Measurements from ENCODE around the gene IL1R1. TPM values are rescaled to one million over a fixed set of nuclear protein-coding genes. Genes with fewer than 3 reads are reported as not detected.

Gene IL1R1
- total and polyA plus RNA-seq, 10 donors: 7.6 to 163 (median 73.3) TPM

DNA sequence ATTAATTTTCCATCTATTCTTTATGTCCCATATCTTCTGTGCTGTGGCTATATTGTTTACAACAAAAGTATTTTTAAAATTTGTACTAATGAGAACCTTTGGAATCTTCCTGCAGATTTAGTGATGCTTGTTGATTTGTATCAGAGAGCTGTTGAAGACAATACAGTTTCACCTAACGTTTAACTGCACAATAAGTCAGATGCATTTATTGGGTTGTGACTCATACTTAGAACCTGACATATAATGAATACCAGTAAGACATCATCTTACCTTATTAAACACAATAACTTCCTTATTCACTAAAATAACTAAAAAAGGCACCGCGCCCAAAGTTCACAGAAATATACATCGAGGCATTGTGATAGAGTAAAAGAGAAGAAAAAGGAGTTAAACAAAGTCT lies 43.8 kb upstream of the IL1R1 start:
- peaks cover 0 to 15% (median 2%) of the 10 kb centered on the region in 6 donors for H3K4me1 ChIP-seq
- no peaks in the 10 kb centered on the region for H3K36me3 ChIP-seq
- WGBS, 5 donors: 80 to 97% (median 93%) methylated on average over 4 of the region's 4 CpGs
- H3K9me3 ChIP-seq: peaks cover 0 to 7% (median 0%) of the 10 kb centered on the region in 8 donors
- no peak for DNase-seq
- intact Hi-C loops (cut with DNase I; ENCODE audit: low total_unique reads): no loop called here
- TF ChIP-seq, protein P1, sequence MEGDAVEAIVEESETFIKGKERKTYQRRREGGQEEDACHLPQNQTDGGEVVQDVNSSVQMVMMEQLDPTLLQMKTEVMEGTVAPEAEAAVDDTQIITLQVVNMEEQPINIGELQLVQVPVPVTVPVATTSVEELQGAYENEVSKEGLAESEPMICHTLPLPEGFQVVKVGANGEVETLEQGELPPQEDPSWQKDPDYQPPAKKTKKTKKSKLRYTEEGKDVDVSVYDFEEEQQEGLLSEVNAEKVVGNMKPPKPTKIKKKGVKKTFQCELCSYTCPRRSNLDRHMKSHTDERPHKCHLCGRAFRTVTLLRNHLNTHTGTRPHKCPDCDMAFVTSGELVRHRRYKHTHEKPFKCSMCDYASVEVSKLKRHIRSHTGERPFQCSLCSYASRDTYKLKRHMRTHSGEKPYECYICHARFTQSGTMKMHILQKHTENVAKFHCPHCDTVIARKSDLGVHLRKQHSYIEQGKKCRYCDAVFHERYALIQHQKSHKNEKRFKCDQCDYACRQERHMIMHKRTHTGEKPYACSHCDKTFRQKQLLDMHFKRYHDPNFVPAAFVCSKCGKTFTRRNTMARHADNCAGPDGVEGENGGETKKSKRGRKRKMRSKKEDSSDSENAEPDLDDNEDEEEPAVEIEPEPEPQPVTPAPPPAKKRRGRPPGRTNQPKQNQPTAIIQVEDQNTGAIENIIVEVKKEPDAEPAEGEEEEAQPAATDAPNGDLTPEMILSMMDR (IDR thresholded peaks at IDR 0.05 in 8 of 11, conservative IDR thresholded peaks at IDR 0.05 in 3 of 11): no peak
- TF ChIP-seq POLR2AphosphoS5 (IDR thresholded peaks at IDR 0.05) (no peak), POLR2A (IDR thresholded peaks at IDR 0.05) (no peak)
- H3K4me3 ChIP-seq: no peak overlapping the region
- no peak overlapping the region for H3K27ac ChIP-seq
- peaks cover 0 to 26% (median 0%) of the 10 kb centered on the region in 7 donors for H3K27me3 ChIP-seq (replicated peaks in 1 of 7)

DNA sequence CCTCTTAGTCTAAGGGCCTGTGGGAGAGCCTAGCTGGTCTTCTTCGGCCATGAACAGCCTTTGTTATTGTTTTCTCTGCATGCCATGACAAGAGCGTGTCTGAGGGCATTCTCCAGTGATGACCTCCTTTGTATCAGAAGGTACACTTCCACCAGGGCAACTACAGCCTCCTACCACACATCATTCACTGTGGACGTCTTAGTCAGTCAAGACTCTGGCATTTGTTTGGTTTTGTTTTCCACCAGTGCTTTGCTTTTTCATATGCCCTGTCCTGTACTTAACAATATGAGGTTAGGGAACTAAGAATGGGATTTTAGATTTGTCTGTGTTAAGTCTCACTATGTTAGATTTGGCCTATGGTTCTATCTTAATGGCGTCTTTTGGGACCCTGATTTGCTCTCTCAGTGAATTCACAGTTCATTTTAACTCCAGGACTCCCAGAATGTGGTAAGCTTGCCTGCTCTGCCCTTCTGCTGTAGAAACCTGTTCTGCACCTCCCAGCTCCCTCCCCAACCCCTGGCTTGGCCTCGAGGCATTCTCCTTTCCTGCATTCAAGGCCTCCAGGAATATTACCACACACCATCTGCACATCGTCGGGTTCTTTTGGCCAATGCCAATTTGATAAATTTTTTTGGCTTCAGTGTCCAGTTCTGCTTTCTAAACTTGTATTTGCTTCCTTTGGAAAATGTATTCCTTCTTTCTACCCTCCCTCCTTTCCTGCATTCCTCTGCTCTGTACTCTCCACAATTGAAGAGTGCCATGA lies 42.8 kb upstream of the IL1R1 start:
- Histone ChIP-seq H3K4me1 (peaks cover 0 to 23% (median 9%) of the 10 kb centered on the region in 6 donors), H3K27me3 (replicated peaks in 1 of 7) (peaks cover 0 to 29% (median 0%) of the 10 kb centered on the region in 7 donors), H3K36me3 (no peaks in the 10 kb centered on the region), H3K27ac (peak overlapping the region in 1 of 8 donors; percentile 49), H3K9me3 (peaks cover 0 to 7% (median 0%) of the 10 kb centered on the region in 8 donors), H3K4me3 (no peak overlapping the region)
- intact Hi-C loops (cut with DNase I; ENCODE audit: low total_unique reads): no loop called here
- DNase-seq: no peak
- 68 to 83% (median 70%) methylated on average over 7 of the region's 7 CpGs for WGBS, 5 donors
- TF ChIP-seq POLR2A (IDR thresholded peaks at IDR 0.05) (no peak), POLR2AphosphoS5 (IDR thresholded peaks at IDR 0.05) (no peak)
- TF ChIP-seq, protein P1 (IDR thresholded peaks at IDR 0.05 in 8 of 11, conservative IDR thresholded peaks at IDR 0.05 in 3 of 11): no peak

DNA sequence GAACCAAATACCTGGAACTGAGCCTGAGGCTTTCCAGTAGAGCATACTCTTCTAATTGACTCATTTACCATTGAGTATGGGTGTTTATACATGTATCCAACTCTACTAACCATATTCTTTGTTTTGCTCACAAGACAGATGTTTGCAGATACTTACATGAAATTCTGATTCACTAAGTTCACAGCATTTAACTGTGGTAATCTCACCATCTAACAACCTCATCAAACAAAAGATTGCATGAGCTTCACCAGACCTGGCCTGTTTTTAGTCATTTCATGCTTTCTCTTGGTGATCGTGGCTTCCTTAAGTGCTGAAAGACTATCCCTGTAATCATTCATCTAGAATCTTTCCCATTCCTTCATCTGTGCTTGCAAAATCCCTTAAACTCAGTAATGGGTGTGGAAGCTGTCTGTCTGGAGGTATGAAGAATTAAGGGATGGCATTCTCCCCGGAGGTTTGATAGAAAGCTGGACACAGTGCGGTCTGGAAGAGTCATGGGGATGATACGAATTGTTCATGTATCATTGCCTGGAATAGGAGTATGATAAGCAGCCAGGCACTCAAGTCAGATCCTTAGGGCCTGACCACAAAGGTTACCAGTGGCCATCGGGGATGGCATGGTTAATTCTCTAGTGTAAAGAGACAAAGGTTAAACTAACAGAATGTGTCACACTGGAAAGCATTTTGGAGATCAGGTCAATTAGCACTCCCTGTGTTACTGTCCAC lies 42.0 kb upstream of the IL1R1 start:
- H3K9me3 ChIP-seq: peaks cover 0 to 7% (median 0%) of the 10 kb centered on the region in 8 donors
- peaks cover 0 to 29% (median 0%) of the 10 kb centered on the region in 7 donors for H3K27me3 ChIP-seq (replicated peaks in 1 of 7)
- H3K4me1 ChIP-seq: peaks cover 0 to 27% (median 11%) of the 10 kb centered on the region in 6 donors
- intact Hi-C loops (cut with DNase I; ENCODE audit: low total_unique reads): no loop called here
- 57 to 83% (median 80%) methylated on average over 5 of the region's 5 CpGs for WGBS, 5 donors
- no peaks in the 10 kb centered on the region for H3K36me3 ChIP-seq
- TF ChIP-seq, protein P1 (IDR thresholded peaks at IDR 0.05 in 8 of 11, conservative IDR thresholded peaks at IDR 0.05 in 3 of 11): no peak
- TF ChIP-seq POLR2A (IDR thresholded peaks at IDR 0.05): no peak
- TF ChIP-seq POLR2AphosphoS5 (IDR thresholded peaks at IDR 0.05): no peak
- H3K4me3 ChIP-seq: no peak overlapping the region
- no peak for DNase-seq
- peak overlapping the region in 1 of 8 donors; percentile 49 for H3K27ac ChIP-seq

Data from spleen (tissue), 11 donors.